ENCODE results near the gene DELE1.

The DELE1 gene

DNA sequence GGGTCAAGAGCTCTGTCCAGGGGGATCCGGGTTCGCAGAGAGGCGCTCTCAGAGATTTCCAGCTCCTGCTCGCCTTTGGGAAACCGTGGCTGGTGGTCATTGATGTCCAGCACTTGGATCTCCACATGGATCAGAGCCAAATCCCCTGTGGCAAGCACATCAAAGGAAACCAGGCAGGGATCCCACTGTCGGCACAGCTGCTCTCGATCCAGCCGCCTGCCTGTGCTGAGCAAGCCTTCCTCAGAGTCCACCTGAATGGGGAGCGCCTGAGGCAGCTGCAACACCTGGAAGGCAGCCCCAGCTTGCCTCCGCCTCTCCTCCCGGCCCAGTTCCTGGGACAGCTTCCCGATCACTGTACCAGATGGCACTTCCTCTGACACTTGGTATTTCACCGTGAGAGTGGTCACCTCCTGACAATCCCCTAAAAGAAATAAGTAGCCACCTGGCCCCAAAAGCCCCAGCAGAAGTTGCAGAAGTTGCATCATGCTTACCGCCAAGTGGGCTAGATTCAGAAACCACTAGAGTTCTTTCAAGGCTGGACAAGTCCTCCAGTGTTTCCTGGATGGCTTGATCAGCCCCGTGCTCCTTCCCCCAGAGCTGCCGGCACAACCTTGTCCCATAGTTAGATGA lies 33.8 kb downstream of the DELE1 start:
- DNase-seq (ENCODE audit: low read depth in 3 of 3), result no peak

GRCh38 chr5:141958113-141958512 lies 34.4 kb downstream of the DELE1 start, which contains the start of gene PCDH12:
PCDH12 (minus strand) TSS chr5:141958202; CDS start chr5:141957851, 351 bp downstream.
- DNase-seq (ENCODE audit: low read depth in 3 of 3), result no peak

- DNase-seq (ENCODE audit: low read depth in 3 of 3), result no peak
Measured at GRCh38 chr5:141958546-141959172, 35.0 kb downstream of the DELE1 start.

- no peak for DNase-seq (ENCODE audit: low read depth in 3 of 3)
Measured at GRCh38 chr5:141960018-141960417, 36.3 kb downstream of the DELE1 start.

- peak; percentile 79 to 88 (median 88) for DNase-seq (ENCODE audit: low read depth in 3 of 3)
Measured at GRCh38 chr5:141960449-141961323, 37.0 kb downstream of the DELE1 start.

DNA sequence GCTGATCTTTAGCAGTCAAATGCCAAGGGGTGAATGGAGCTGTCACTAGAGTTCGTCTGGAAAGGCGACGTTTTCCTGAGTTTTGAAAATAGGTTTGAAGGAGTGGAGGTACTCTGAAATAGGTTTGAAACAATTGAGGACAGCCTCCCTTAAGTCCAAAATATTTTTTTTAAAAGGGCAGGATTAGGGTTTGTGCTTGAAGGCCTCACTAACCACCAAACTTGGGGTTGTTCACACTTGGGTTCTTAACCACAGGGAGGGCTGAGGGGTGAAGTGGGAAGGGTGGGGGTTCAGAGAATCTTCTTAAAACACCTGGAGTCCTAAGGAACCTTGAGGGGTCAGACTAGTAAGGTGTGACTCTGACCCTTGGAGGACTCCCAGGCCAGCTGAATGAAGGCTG lies 37.8 kb downstream of the DELE1 start:
- DNase-seq (ENCODE audit: low read depth in 3 of 3), result no peak

GRCh38 chr5:141963701-141964100 lies 40.0 kb downstream of the DELE1 start:
- DNase-seq (ENCODE audit: low read depth in 3 of 3), result no peak

GRCh38 chr5:141965071-141965470 lies 41.4 kb downstream of the DELE1 start:
- no peak for DNase-seq (ENCODE audit: low read depth in 3 of 3)

GRCh38 chr5:141966275-141966962 lies 42.7 kb downstream of the DELE1 start:
- DNase-seq (ENCODE audit: low read depth in 3 of 3), result no peak

- DNase-seq (ENCODE audit: low read depth in 3 of 3), result no peak
Measured at GRCh38 chr5:141966963-141967333, 43.3 kb downstream of the DELE1 start.

DNA sequence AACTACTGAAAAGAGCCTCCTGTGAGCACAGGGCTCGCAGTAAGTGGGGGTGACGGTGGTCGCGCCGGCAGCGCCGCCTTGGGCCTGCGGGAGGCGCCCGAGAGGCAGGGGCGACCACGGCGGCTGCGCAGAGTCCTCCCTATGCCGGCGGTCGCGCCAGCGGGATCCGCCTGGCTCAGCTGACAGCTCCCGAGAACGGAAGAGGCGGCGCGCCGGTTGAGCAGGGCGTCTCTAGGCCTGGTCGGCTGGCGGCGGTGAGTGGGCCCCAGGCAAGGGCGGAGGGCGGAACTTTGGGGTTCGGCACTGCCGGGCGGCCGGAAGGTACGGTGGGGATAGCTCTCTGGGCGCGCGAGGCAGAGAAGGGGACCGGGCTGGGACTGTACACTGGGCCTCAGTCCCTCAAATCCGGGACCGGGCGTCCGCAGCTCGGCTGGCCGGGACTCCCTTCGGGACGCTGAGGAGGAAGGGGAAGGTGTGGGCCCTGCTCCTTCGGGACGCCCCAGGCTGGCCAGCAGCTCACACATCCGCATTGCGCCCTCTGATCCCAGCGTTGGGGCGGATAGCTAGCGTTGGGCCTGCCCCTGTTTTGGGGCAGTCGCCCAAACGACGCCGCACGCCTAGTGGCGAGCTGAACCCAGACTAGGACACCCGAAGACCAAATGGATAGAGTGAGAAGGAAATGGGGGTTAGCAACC lies 45.4 kb downstream of the DELE1 start, which contains the start of gene RNF14:
RNF14 (plus strand) TSS at position 192 of the 695 bp plus-strand sequence. CDS start 4,484 bp downstream, outside the sequence.
- peak; percentile 88 to 93 (median 91) for DNase-seq (ENCODE audit: low read depth in 3 of 3)

GRCh38 chr5:141969783-141970771 lies 46.4 kb downstream of the DELE1 start:
- no peak for DNase-seq (ENCODE audit: low read depth in 3 of 3)

DNA sequence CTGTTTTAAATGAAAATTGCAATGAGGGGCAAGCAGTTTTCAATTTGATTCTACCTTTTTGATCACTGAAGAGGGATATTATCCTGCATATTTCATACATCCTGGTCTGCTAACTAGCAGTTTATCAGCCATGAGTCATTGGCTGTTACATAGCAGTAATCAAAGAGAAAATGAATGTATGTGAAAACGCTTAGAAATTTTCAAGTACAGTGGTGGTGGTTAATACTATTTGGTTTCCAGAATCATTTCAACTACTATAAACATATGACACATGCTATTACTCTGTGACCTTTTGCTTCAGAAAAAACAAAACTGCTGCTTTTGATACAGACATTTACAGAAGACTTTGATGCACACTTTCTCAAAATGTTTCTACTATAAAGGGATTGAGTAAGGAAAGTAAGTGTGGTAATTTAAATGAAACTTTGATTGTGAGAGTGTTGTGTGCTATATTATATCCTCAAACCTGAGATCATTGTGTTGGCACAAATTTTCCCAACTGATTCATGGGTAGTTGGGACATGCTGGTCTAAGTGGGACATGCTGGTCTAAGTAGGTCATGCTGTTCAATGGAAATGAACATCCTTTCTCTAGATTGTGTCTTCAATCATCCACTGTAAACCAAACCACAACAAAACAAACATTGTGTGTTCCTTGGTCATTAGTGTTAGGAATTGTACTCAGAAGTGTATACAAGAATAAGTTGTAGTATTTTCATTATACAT lies 50.4 kb downstream of the DELE1 start:
- no peak for DNase-seq (ENCODE audit: low read depth in 3 of 3)

GRCh38 chr5:141976176-141976575 lies 52.5 kb downstream of the DELE1 start:
- no peak for DNase-seq (ENCODE audit: low read depth in 3 of 3)

GRCh38 chr5:141978389-141978788 lies 54.7 kb downstream of the DELE1 start:
- no peak for DNase-seq (ENCODE audit: low read depth in 3 of 3)

DNA sequence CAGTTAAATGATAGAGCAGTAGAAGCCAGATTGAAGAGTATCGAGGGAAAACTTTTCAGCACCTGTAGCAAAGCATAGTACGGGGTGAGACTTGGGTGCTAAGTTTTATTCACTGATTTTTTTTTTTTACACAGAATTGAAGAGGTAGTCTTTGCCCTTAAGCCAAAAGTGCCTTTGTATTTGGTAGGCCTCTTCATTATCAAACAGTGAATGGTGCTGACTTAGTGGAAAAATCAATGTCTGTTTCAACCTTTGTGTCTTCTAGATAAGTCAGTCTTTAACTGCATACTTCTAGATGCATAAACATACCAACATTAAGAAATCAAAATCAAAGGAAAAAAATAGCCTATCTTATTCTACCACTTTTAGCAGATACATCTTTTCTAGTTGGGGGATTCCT lies 59.0 kb downstream of the DELE1 start:
- no peak for DNase-seq (ENCODE audit: low read depth in 3 of 3)

- no peak for DNase-seq (ENCODE audit: low read depth in 3 of 3)
Measured at GRCh38 chr5:141986072-141986471, 62.4 kb downstream of the DELE1 start.

DNA sequence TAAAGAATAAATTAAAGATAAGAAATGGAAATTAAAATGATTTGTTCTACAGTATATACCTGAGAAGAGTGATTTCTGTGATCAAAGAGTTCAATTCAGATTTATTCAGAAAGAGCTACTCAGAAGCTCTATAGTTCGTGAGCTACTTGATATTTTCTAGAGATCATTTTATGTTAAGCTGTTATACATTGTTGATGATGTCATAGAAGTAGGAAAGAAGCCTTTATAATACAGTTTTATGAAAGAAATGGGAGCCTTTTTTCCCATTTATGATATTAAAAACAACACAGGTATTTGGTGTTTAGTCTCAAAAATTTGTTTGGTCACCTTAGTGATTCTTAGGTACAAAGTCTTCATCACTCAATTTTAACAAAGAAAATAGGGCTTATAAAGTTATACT lies 66.0 kb downstream of the DELE1 start:
- DNase-seq (ENCODE audit: low read depth in 3 of 3), result no peak

All from stimulated activated CD4-positive, alpha-beta T cell treated with anti-CD3 and anti-CD28 coated beads, TNF-alpha, amount 100 ng/mL, for 24 hours (primary cell).